Occipital lobe (tissue), 3 donors: ENCODE data around the gene DPEP3. TPM values are rescaled to one million over a fixed set of nuclear protein-coding genes. Genes with fewer than 3 reads are reported as not detected.

Experiments used
- DNase-seq: peaks from one replicate; lab custom pipeline; 2025; lab: John Stamatoyannopoulos, UW
- small RNA-seq: library from RNA; depleted of rRNA; stranded (forward); fragments of <200 nt; gene quantifications from one replicate; pipeline ENCODE3, GENCODE V24; 2014
- total RNA-seq: library from RNA; depleted of rRNA; stranded (reverse); fragments of >200 nt; gene quantifications from one replicate; pipeline ENCODE4 v1.2.3, GENCODE V29; 2014

The DPEP3 gene
- total RNA-seq, 1 donor from 2014 or later: not detected

- no peak for DNase-seq
Observed at GRCh38 chr16:67931712-67932461, 48.4 kb downstream of the DPEP3 start, which contains the start of gene CTRL. CTRL (minus strand) TSS chr16:67931862; CDS start chr16:67931852, 10 bp downstream.

GRCh38 chr16:67930678-67931211 lies 49.6 kb downstream of the DPEP3 start:
- DNase-seq: no peak

GRCh38 chr16:67930191-67930590 lies 50.1 kb downstream of the DPEP3 start:
- DNase-seq: no peak

GRCh38 chr16:67928561-67929364 lies 51.5 kb downstream of the DPEP3 start:
- peak; percentile 66 for DNase-seq

DNA sequence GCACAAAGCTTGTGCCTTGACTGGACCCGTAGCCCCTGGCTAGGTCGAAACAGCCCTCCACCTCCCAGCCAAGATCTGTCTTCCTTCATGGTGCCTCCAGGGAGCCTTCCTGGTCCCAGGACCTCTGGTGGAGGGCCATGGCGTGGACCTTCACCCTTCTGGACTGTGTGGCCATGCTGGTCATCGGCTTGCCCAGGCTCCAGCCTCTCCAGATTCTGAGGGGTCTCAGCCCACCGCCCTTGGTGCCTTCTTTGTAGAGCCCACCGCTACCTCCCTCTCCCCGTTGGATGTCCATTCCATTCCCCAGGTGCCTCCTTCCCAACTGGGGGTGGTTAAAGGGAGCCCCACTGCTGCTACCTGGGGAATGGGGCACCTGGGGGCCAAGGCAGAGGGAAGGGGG lies 52.2 kb downstream of the DPEP3 start:
- DNase-seq: no peak

DNA sequence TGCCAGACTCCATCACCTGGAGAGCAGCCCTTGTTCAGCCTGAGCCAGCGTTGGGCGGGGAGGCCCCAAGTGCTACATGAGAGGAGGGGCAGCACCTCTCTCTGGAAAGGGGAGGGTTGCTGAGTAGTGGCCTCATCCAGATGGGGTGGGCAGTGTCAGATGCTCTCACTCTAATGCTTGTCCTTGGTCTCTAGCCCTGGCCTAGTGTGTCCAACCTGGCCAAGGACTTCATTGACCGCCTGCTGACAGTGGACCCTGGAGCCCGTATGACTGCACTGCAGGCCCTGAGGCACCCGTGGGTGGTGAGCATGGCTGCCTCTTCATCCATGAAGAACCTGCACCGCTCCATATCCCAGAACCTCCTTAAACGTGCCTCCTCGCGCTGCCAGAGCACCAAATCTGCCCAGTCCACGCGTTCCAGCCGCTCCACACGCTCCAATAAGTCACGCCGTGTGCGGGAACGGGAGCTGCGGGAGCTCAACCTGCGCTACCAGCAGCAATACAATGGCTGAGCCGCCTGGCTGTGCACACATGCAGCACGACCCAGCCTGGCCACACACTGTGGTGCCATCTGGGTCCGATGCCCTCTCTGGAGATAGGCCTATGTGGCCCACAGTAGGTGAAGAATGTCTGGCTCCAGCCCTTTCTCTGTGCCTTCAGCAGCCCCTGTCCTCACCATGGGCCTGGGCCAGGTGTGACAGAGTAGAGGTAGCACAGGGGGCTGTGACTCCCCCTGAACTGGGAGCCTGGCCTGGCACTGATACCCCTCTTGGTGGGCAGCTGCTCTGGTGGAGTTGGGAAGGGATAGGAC lies 53.0 kb downstream of the DPEP3 start:
- DNase-seq: no peak

DNA sequence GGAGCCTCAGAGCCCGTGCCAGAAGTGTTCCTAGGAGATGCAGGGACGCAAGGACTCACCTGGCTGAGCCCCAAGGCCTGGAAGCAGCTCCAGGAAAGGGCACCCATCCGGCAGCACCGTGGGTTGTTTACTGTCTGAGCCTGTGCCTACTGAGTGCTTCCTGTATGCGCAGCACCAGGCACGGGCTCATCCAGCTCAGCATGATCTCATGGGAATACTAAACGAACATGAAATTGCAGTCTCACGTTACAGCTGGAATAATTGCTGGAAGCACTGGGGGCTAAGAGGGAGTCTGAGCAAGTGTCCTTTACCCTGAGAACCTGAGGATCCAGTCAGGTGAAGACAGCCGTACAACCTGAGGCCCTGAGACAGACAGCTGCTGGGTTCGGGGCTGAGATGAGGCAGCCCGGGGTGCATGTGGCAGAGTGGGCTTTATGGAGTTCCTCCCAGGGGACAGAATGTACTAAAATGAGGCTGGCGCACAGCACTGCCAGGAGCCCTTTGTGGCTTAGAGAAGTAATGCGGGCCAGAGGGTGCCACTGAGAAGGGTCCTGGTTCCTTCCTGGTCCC lies 54.0 kb downstream of the DPEP3 start:
- DNase-seq: peak; percentile 43

Small RNAs within 50 kb of the gene (small RNA-seq; reads per million reads assigned to genes)
- gene RNU6-359P: not detected

Other genes starting within 250 kb of the DPEP3 start
- 4.4 TPM for gene RANBP10, start 173.9 kb downstream of the DPEP3 start, total RNA-seq
- 3.7 TPM for gene TSNAXIP1, start 173.6 kb downstream of the DPEP3 start, total RNA-seq
- 25.3 TPM for gene THAP11, start 138.2 kb downstream of the DPEP3 start, total RNA-seq
- 73.2 TPM for gene NUTF2, start 133.6 kb downstream of the DPEP3 start, total RNA-seq
- 19.7 TPM for gene CENPT, start 132.8 kb downstream of the DPEP3 start, total RNA-seq
- gene EDC4, start 107.4 kb downstream of the DPEP3 start, total RNA-seq: 45.2 TPM
- gene NRN1L, start 95.6 kb downstream of the DPEP3 start, total RNA-seq: not detected
- 5.1 TPM for gene PSKH1, start 87.2 kb downstream of the DPEP3 start, total RNA-seq
- gene CTRL, start 48.6 kb downstream of the DPEP3 start, total RNA-seq: 1.4 TPM
- gene PSMB10, start 43.6 kb downstream of the DPEP3 start, total RNA-seq: 13.3 TPM
- 0.47 TPM for gene LCAT, start 36.4 kb downstream of the DPEP3 start, total RNA-seq
- gene SLC12A4, start 11.9 kb downstream of the DPEP3 start, total RNA-seq: 8.0 TPM
- gene DPEP2, start 19.0 kb upstream of the DPEP3 start, total RNA-seq: not detected
- not detected for gene DPEP2NB, start 35.4 kb upstream of the DPEP3 start, total RNA-seq
- 11.2 TPM for gene DDX28, start 42.7 kb upstream of the DPEP3 start, total RNA-seq
- gene DUS2, start 42.8 kb upstream of the DPEP3 start, total RNA-seq: 9.0 TPM
- 23.2 TPM for gene NFATC3, start 104.9 kb upstream of the DPEP3 start, total RNA-seq